GM23248 (cell line): ENCODE data around the gene CRISPLD2. TPM values are rescaled to one million over a fixed set of nuclear protein-coding genes. Genes with fewer than 3 reads are reported as not detected.

ENCODE experiments used
- DNase-seq: peaks from one replicate; pipeline ENCODE4 v3.0.0-alpha.2; 2015
- H2AFZ ChIP-seq: fragments of 200-600 bp; sonication (generic); 2 replicates; pipeline ENCODE4 v1.6.1; 2016; ENCODE audit warnings: antibody characterized with exemption
- H3F3A ChIP-seq: fragments of 200-600 bp; sonication (generic); 2 replicates; pipeline ENCODE4 v1.6.1; 2016; ENCODE audit warnings: mild to moderate bottlenecking, antibody characterized with exemption, mixed run types; ENCODE audit not compliant: insufficient read depth
- H3K27ac ChIP-seq: fragments of 200-600 bp; sonication (generic); 2 replicates; pipeline ENCODE4 v1.5.1; 2016; ENCODE audit warnings: mild to moderate bottlenecking
- H3K27me3 ChIP-seq: fragments of 200-600 bp; sonication (generic); replicated peaks from 2 replicates; pipeline ENCODE4 v1.6.1; 2016; ENCODE audit warnings: mild to moderate bottlenecking; ENCODE audit not compliant: insufficient read depth
- H3K36me3 ChIP-seq: fragments of 200-600 bp; sonication (generic); 2 replicates; pipeline ENCODE4 v1.6.1; 2016; ENCODE audit warnings: low read depth, mild to moderate bottlenecking
- H3K4me1 ChIP-seq: fragments of 200-600 bp; sonication (generic); 2 replicates; pipeline ENCODE4 v1.6.1; 2016; ENCODE audit warnings: mild to moderate bottlenecking; ENCODE audit not compliant: insufficient read depth
- H3K4me2 ChIP-seq: fragments of 200-600 bp; sonication (generic); one replicate; pipeline ENCODE4 v1.6.1; 2016; ENCODE audit warnings: mild to moderate bottlenecking; ENCODE audit not compliant: unreplicated experiment
- H3K4me3 ChIP-seq: fragments of 200-600 bp; sonication (generic); 2 replicates; pipeline ENCODE4 v1.5.1; 2016; ENCODE audit warnings: mild to moderate bottlenecking
- H3K79me2 ChIP-seq: fragments of 200-600 bp; sonication (generic); 2 replicates; pipeline ENCODE4 v1.6.1; 2016; ENCODE audit warnings: mild to moderate bottlenecking; ENCODE audit not compliant: insufficient read depth
- H3K9ac ChIP-seq: fragments of 200-600 bp; sonication (generic); 2 replicates; pipeline ENCODE4 v1.6.1; 2016; ENCODE audit warnings: mild to moderate bottlenecking
- H3K9me2 ChIP-seq: fragments of 200-600 bp; sonication (generic); 2 replicates; pipeline ENCODE4 v1.6.1; 2016; ENCODE audit warnings: mixed run types, mild to moderate bottlenecking, moderate library complexity; ENCODE audit not compliant: insufficient read depth
- H3K9me3 ChIP-seq: fragments of 200-600 bp; sonication (generic); one replicate; pipeline ENCODE4 v1.6.1; 2017; ENCODE audit warnings: low read depth
- H4K20me1 ChIP-seq: fragments of 200-600 bp; sonication (generic); 2 replicates; pipeline ENCODE4 v1.6.0; 2016; ENCODE audit not compliant: insufficient read depth
- EZH2 ChIP-seq: fragments of 200-600 bp; sonication (generic); IDR thresholded peaks from 2 replicates; pipeline ENCODE4 v1.6.1; 2018; ENCODE audit warnings: antibody characterized with exemption, mild to moderate bottlenecking; ENCODE audit not compliant: insufficient read depth, poor library complexity, severe bottlenecking
- EZH2phosphoT487 ChIP-seq: fragments of 200-600 bp; sonication (generic); IDR thresholded peaks from 2 replicates; pipeline ENCODE4 v1.6.1; 2018; ENCODE audit warnings: antibody characterized with exemption, moderate library complexity, mild to moderate bottlenecking, low read depth; ENCODE audit not compliant: insufficient read depth
- WGBS, 2 experiments: methylation state at CpG; one replicate each; pipeline ENCODE4 v1.1.6; 2015 to 2017; ENCODE audit warnings: low lambda C conversion rate in 2 of 2, low coverage in 1 of 2; ENCODE audit errors: missing lambda C conversion rate in 2 of 2; 5-methylcytosine and 5-hydroxymethylcytosine counted together
- in situ Hi-C: fragments of 300-500 bp; cut with MboI; formaldehyde crosslinking; loops from 2 replicates; pipeline ENCODE4 v1.15.0; 2020
- polyA plus RNA-seq: library from polyadenylated mRNA; unstranded; fragments of >200 nt; fragmentation: Nextera tagmentation; extraction: Ambion mirVana; gene quantifications from 2 replicates; pipeline ENCODE4 v1.2.1, GENCODE V29; 2016
- total RNA-seq: library from RNA; depleted of rRNA; stranded (reverse); fragments of >200 nt; shearing (Covaris generic); gene quantifications from 2 replicates; pipeline ENCODE4 v1.2.3, GENCODE V29; 2014

The CRISPLD2 gene
- total and polyA plus RNA-seq, 2 experiments from 2014 or later, result 21.5 to 36.3 TPM

GRCh38 chr16:84782846-84783245 is 36.9 kb upstream of the CRISPLD2 start:
- Histone ChIP-seq H3K4me3 (no peak overlapping the region), H3K27me3 (no peaks in the 10 kb centered on the region), H3K4me2 (no peak overlapping the region), H3K79me2 (no peaks in the 10 kb centered on the region), H3K9me2 (no peaks in the 10 kb centered on the region), H3F3A (peaks cover 6% of the 10 kb centered on the region), H3K4me1 (no peaks in the 10 kb centered on the region), H3K9ac (no peak overlapping the region), H4K20me1 (no peaks in the 10 kb centered on the region), H3K9me3 (no peaks in the 10 kb centered on the region), H3K36me3 (peaks cover 26% of the 10 kb centered on the region), H2AFZ (no peak overlapping the region), H3K27ac (no peak overlapping the region)
- TF ChIP-seq EZH2phosphoT487 (no peak), EZH2 (no peak)
- peak; percentile 58 for DNase-seq
- in situ Hi-C loops, result no loop called here
- 20 to 23% methylated on average over 2 of the region's 2 CpGs for whole genome bisulfite sequencing, 2 experiments

- Histone ChIP-seq H3K27me3 (no peaks in the 10 kb centered on the region), H3K27ac (no peak overlapping the region), H3K4me2 (no peak overlapping the region), H3K9me3 (no peaks in the 10 kb centered on the region), H3K4me3 (no peak overlapping the region), H4K20me1 (no peaks in the 10 kb centered on the region), H3K4me1 (peaks cover 16% of the 10 kb centered on the region), H3K9ac (no peak overlapping the region), H3K79me2 (no peaks in the 10 kb centered on the region), H3K36me3 (no peaks in the 10 kb centered on the region), H3F3A (peaks cover 27% of the 10 kb centered on the region), H3K9me2 (no peaks in the 10 kb centered on the region), H2AFZ (no peak overlapping the region)
- in situ Hi-C loops, result no loop called here
- WGBS, 2 experiments, result 86 to 92% methylated on average over 11 of the region's 11 CpGs
- DNase-seq, result peak; percentile 16
- TF ChIP-seq EZH2phosphoT487 (no peak), EZH2 (no peak)
Observed at GRCh38 chr16:84785843-84786581, 33.8 kb upstream of the CRISPLD2 start.

- Histone ChIP-seq H3K36me3 (no peaks in the 10 kb centered on the region), H3F3A (peaks cover 27% of the 10 kb centered on the region), H2AFZ (no peak overlapping the region), H3K27ac (no peak overlapping the region), H3K9ac (no peak overlapping the region), H3K4me1 (peaks cover 16% of the 10 kb centered on the region), H3K4me2 (no peak overlapping the region), H3K9me3 (no peaks in the 10 kb centered on the region), H3K79me2 (no peaks in the 10 kb centered on the region), H3K9me2 (no peaks in the 10 kb centered on the region), H3K27me3 (no peaks in the 10 kb centered on the region), H4K20me1 (no peaks in the 10 kb centered on the region), H3K4me3 (no peak overlapping the region)
- no peak for TF ChIP-seq EZH2
- TF ChIP-seq EZH2phosphoT487, result no peak
- 74 to 87% methylated on average over 6 to 13 of the region's 13 CpGs for WGBS, 2 experiments
- no peak for DNase-seq
- in situ Hi-C loops, result no loop called here
Observed at GRCh38 chr16:84786605-84787262, 33.1 kb upstream of the CRISPLD2 start.

GRCh38 chr16:84787263-84787622 is 32.5 kb upstream of the CRISPLD2 start:
- no peaks in the 10 kb centered on the region for H3K27me3 ChIP-seq
- DNase-seq, result no peak
- peaks cover 27% of the 10 kb centered on the region for H3F3A ChIP-seq
- peaks cover 16% of the 10 kb centered on the region for H3K4me1 ChIP-seq
- no peaks in the 10 kb centered on the region for H4K20me1 ChIP-seq
- H3K4me2 ChIP-seq, result no peak overlapping the region
- no peak overlapping the region for H3K9ac ChIP-seq
- no peak overlapping the region for H3K27ac ChIP-seq
- TF ChIP-seq EZH2phosphoT487, result no peak
- no peak for TF ChIP-seq EZH2
- no peak overlapping the region for H3K4me3 ChIP-seq
- 61 to 62% methylated on average over 5 of the region's 5 CpGs for WGBS, 2 experiments
- H3K36me3 ChIP-seq, result no peaks in the 10 kb centered on the region
- no peaks in the 10 kb centered on the region for H3K79me2 ChIP-seq
- in situ Hi-C loops, result no loop called here
- H3K9me3 ChIP-seq, result no peaks in the 10 kb centered on the region
- no peak overlapping the region for H2AFZ ChIP-seq
- no peaks in the 10 kb centered on the region for H3K9me2 ChIP-seq
